ENCODE measurements around the gene IRF8. TPM values are rescaled to one million over a fixed set of nuclear protein-coding genes. Genes with fewer than 3 reads are reported as not detected.
"Not testable (repeated sequence)": the region's sequence is repeated elsewhere in the genome, so short reads cannot be mapped to it uniquely, and the experiment has no call there.

Gene IRF8
- total RNA-seq, 1 donor from 2014 or later, result 1.5 TPM

DNA sequence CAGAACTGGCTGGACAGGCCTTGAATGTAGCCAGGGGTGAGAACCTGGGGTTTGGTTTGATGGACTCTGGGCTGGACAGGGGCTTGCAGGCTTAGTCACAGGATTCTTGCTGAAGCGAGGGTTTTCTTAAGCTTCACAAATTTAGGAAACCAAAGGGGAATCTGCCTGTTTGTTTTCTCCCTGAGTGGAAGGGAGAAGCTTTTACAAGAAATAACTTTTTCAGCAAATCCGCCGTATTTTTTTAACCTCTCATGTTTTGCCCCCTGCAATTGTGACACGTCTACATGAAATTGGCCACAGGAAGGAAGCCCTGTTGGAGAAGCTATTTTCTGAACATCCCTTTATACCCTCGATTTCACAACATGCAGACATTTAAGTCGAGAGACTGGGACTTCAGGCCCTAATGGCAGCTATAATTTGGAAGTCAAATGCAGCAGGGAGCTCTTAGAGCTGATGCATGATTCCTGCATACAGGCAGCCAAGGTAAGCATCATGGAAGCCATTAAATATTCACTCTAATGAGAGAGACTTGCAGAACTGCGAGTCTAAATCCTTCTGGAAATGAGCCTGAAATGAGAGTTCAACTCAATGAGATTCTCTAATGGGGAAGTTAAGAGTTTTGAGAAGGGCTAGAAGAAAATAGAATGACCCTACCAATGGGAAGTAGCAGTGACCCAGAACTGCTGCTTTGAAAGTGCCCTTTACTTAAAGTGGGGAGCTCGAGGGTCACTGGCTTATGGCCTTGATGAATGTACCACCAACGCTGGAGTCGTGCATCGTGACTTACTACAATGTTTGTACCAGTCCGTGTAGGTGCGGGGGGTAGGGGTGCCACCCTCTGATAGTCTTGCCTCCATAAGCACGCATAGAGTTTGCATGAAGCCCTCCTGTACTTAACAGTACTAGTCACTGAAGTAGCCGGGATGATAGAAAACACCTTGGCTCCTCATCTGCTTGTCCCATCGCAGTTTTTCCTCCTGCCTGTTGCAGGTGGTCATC, 45.1 kb upstream of the IRF8 start:
- Mint-ChIP-seq H3K27me3 (ENCODE audit: unreplicated experiment) (peaks cover 2% of the 10 kb centered on the region), H3K4me3 (ENCODE audit: unreplicated experiment) (no peak overlapping the region), H3K9me3 (ENCODE audit: unreplicated experiment) (no peaks in the 10 kb centered on the region), H3K4me1 (ENCODE audit: unreplicated experiment) (no peaks in the 10 kb centered on the region), H3K36me3 (ENCODE audit: low read depth, unreplicated experiment) (no peaks in the 10 kb centered on the region), H3K27ac (ENCODE audit: unreplicated experiment) (no peak overlapping the region)
- DNase-seq (ENCODE audit: low spot score), result no peak
- TF ChIP-seq, protein P1, sequence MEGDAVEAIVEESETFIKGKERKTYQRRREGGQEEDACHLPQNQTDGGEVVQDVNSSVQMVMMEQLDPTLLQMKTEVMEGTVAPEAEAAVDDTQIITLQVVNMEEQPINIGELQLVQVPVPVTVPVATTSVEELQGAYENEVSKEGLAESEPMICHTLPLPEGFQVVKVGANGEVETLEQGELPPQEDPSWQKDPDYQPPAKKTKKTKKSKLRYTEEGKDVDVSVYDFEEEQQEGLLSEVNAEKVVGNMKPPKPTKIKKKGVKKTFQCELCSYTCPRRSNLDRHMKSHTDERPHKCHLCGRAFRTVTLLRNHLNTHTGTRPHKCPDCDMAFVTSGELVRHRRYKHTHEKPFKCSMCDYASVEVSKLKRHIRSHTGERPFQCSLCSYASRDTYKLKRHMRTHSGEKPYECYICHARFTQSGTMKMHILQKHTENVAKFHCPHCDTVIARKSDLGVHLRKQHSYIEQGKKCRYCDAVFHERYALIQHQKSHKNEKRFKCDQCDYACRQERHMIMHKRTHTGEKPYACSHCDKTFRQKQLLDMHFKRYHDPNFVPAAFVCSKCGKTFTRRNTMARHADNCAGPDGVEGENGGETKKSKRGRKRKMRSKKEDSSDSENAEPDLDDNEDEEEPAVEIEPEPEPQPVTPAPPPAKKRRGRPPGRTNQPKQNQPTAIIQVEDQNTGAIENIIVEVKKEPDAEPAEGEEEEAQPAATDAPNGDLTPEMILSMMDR (IDR thresholded peaks at IDR 0.05; ENCODE audit: unreplicated experiment), result no peak

DNA sequence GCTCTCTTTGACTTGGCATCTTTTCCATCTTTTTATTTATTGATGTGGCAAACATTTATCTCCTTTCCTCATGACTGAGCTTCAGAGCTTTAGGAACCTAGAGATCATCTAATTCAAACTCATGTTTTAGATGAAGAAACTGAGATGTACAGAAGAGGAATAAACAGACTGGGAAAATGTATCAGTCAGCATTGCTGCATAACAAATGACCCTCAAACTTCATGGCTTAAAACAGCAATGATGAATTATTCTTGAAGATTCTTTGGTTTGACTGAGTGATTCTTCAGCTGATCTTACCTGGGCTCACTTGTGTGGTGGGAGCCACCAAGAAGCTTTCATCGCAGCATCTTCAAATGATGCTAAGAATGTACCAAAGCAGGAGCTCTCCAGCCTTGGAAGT, 44.0 kb upstream of the IRF8 start:
- TF ChIP-seq, protein P1 (IDR thresholded peaks at IDR 0.05; ENCODE audit: unreplicated experiment), result no peak
- H3K4me3 Mint-ChIP-seq (ENCODE audit: unreplicated experiment), result no peak overlapping the region
- no peaks in the 10 kb centered on the region for H3K4me1 Mint-ChIP-seq (ENCODE audit: unreplicated experiment)
- no peak overlapping the region for H3K27ac Mint-ChIP-seq (ENCODE audit: unreplicated experiment)
- H3K27me3 Mint-ChIP-seq (ENCODE audit: unreplicated experiment), result no peaks in the 10 kb centered on the region
- no peaks in the 10 kb centered on the region for H3K36me3 Mint-ChIP-seq (ENCODE audit: low read depth, unreplicated experiment)
- DNase-seq (ENCODE audit: low spot score), result no peak
- H3K9me3 Mint-ChIP-seq (ENCODE audit: unreplicated experiment), result no peaks in the 10 kb centered on the region

DNA sequence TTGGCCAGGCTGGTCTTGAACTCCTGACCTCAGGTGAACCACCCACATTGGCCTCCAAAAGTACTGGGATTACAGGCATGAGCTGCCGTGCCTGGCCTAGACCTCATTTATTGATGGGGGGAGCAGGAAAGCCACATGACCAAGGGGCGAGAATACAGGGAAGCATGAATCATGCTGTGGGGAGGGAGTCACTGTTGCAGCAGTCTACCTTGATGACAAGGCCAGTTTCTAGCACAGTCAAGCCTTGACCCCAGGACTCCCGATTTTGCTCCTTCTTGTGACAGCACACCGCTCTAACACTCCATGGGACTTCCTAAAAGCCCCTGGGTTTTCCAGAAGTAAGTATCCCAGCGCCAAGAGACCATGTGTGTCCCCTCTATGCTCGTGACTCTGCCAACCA, 42.9 kb upstream of the IRF8 start:
- DNase-seq (ENCODE audit: low spot score), result no peak
- no peak overlapping the region for H3K4me3 Mint-ChIP-seq (ENCODE audit: unreplicated experiment)
- TF ChIP-seq, protein P1 (IDR thresholded peaks at IDR 0.05; ENCODE audit: unreplicated experiment), result no peak
- no peaks in the 10 kb centered on the region for H3K27me3 Mint-ChIP-seq (ENCODE audit: unreplicated experiment)
- no peak overlapping the region for H3K27ac Mint-ChIP-seq (ENCODE audit: unreplicated experiment)
- H3K4me1 Mint-ChIP-seq (ENCODE audit: unreplicated experiment), result no peaks in the 10 kb centered on the region
- H3K9me3 Mint-ChIP-seq (ENCODE audit: unreplicated experiment), result no peaks in the 10 kb centered on the region
- H3K36me3 Mint-ChIP-seq (ENCODE audit: low read depth, unreplicated experiment), result no peaks in the 10 kb centered on the region

DNA sequence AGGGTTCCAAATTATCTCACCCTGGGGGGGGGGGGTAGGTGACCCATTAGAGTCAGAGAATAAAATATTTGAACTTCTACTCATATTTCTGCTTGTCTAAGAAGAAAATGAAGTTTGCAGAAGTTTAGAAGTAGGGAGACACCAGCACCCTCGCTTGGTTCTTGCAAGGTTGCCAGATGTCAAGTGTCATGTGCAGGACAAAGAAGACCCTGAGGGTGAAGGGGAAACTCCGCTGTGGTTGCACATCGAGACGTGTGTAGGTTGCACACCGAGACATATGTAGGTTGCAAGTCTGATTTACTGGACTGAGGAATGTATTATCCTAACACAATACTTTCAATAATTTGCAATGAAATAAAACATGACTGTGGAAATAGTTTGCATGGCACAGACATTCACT, 42.4 kb upstream of the IRF8 start:
- Mint-ChIP-seq H3K27ac (ENCODE audit: unreplicated experiment) (no peak overlapping the region), H3K36me3 (ENCODE audit: low read depth, unreplicated experiment) (no peaks in the 10 kb centered on the region), H3K9me3 (ENCODE audit: unreplicated experiment) (no peaks in the 10 kb centered on the region), H3K27me3 (ENCODE audit: unreplicated experiment) (no peaks in the 10 kb centered on the region), H3K4me3 (ENCODE audit: unreplicated experiment) (no peak overlapping the region), H3K4me1 (ENCODE audit: unreplicated experiment) (no peaks in the 10 kb centered on the region)
- TF ChIP-seq, protein P1 (IDR thresholded peaks at IDR 0.05; ENCODE audit: unreplicated experiment), result no peak
- DNase-seq (ENCODE audit: low spot score), result no peak

DNA sequence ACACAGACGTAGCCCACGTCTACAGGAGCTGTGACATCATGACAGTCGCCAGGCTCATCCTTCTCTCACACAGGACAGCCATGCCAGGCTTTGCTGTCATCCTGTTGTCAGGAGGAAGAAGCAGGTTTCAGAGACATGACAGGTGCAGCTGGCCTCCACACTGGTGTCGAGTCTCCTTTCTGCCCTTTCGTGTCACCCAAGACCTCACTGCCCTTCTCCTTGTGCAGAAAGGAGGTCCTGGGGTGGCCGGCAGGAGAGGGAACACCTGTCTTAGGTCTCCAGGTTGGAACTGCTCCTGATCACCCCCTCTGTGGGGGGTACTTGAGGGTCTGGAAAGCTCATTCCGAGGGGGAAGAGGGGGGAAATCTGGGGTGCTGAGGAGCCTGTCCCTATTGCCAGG, 41.6 kb upstream of the IRF8 start:
- DNase-seq (ENCODE audit: low spot score), result no peak

DNA sequence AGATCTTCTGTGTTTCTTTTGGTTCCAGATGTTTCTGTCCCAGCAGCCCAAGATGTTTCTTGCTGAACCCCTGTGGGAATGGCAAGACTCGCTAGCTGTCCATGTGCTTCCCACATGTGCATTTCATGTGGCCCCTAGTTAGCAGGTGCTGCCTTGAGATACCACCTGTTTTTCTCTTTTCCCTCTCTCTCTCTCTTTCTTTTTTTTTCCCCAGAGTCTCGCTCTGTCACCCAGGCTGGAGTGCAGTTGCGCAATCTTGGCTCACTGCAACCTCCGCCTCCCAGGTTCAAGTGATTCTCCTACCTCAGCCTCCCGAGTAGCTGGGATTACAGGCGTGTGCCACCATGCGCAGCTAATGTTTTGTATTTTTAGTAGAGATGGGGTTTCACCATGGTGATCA, 40.4 kb upstream of the IRF8 start:
- H3K36me3 Mint-ChIP-seq (ENCODE audit: low read depth, unreplicated experiment); H3K9me3 Mint-ChIP-seq (ENCODE audit: unreplicated experiment); H3K27me3 Mint-ChIP-seq (ENCODE audit: unreplicated experiment); H3K27ac Mint-ChIP-seq (ENCODE audit: unreplicated experiment); H3K4me3 Mint-ChIP-seq (ENCODE audit: unreplicated experiment); H3K4me1 Mint-ChIP-seq (ENCODE audit: unreplicated experiment); DNase-seq (ENCODE audit: low spot score): not testable (repeated sequence)

More for the DNA sequence above, 41.6 kb upstream of the IRF8 start:
- TF ChIP-seq, protein P1 (IDR thresholded peaks at IDR 0.05; ENCODE audit: unreplicated experiment), result no peak
- Mint-ChIP-seq H3K27ac (ENCODE audit: unreplicated experiment) (no peak overlapping the region), H3K4me3 (ENCODE audit: unreplicated experiment) (no peak overlapping the region), H3K9me3 (ENCODE audit: unreplicated experiment) (no peaks in the 10 kb centered on the region), H3K27me3 (ENCODE audit: unreplicated experiment) (no peaks in the 10 kb centered on the region), H3K36me3 (ENCODE audit: low read depth, unreplicated experiment) (no peaks in the 10 kb centered on the region), H3K4me1 (ENCODE audit: unreplicated experiment) (no peaks in the 10 kb centered on the region)
